ENCODE measurements around the gene DUSP9.
A peak's percentile ranks its signal among the peaks of the same experiment; 100 is the strongest.

The DUSP9 gene

DNA sequence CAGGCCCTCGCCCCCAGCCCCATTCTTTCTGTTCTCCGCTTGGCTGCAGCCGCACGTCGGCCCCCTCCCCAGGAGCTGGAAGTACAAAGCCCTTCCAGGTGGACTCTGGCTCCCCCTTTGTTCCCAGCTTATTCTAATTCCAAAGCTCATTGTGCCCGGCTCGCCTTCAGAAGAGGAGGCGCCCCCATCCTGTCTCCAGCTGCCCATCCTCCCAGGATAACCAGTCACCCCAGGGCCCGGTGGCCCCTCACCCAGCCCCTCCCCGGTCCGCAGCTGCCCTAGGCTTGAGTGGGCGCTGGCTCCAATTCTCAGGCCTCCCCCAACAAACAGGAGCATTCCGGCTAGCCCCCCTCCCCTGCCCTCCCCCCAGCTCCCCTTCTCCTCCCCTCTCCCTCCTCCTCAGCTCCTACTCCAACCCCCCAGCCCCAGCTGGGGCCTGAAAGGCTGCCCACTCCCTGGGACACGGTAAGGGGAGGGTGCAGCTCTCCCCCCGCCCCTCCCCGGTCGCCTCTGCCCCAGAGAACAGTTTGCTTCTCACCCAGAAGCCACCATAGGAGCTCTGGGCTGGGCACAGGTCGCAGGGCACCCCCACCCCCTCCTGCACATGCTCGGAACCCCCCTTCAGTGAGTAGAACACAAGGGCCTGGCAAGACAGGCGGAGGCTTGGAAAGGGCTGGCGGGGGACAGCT is 37.6 kb downstream of the DUSP9 start:
- TF ChIP-seq, protein P1, sequence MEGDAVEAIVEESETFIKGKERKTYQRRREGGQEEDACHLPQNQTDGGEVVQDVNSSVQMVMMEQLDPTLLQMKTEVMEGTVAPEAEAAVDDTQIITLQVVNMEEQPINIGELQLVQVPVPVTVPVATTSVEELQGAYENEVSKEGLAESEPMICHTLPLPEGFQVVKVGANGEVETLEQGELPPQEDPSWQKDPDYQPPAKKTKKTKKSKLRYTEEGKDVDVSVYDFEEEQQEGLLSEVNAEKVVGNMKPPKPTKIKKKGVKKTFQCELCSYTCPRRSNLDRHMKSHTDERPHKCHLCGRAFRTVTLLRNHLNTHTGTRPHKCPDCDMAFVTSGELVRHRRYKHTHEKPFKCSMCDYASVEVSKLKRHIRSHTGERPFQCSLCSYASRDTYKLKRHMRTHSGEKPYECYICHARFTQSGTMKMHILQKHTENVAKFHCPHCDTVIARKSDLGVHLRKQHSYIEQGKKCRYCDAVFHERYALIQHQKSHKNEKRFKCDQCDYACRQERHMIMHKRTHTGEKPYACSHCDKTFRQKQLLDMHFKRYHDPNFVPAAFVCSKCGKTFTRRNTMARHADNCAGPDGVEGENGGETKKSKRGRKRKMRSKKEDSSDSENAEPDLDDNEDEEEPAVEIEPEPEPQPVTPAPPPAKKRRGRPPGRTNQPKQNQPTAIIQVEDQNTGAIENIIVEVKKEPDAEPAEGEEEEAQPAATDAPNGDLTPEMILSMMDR (IDR thresholded peaks at IDR 0.05): no peak
- peaks cover 4% of the 10 kb centered on the region for H3K36me3 Mint-ChIP-seq (ENCODE audit: low read depth)
- no peak overlapping the region for H3K27ac Mint-ChIP-seq
- H3K4me3 Mint-ChIP-seq: no peak overlapping the region
- DNase-seq: no peak
- peaks cover 40% of the 10 kb centered on the region for H3K9me3 Mint-ChIP-seq
- peaks cover 3% of the 10 kb centered on the region for H3K27me3 Mint-ChIP-seq (ENCODE audit: low read depth, poor library complexity)
- peaks cover 15% of the 10 kb centered on the region for H3K4me1 Mint-ChIP-seq

DNA sequence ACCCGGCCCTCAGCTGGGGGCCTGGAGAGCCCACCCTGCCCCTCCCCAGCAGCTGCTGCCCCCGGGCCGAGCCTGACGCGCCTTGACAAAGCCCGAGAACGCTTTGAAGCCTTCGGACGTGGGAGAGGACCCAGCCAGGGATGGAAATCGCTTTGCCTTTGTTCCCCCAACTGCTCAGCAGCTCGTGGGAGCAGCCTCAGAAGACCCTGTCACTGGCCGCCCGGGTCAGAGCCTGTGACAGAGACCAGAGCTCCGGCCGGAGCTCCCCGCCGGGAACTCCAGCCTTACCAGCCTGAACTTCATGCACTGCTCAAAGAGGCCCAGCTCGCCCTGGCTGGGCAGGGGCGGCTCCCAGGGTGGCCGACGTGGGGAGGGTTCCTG is 38.1 kb downstream of the DUSP9 start:
- peaks cover 3% of the 10 kb centered on the region for H3K27me3 Mint-ChIP-seq (ENCODE audit: low read depth, poor library complexity)
- peaks cover 35% of the 10 kb centered on the region for H3K9me3 Mint-ChIP-seq
- H3K4me1 Mint-ChIP-seq: peaks cover 15% of the 10 kb centered on the region
- TF ChIP-seq, protein P1 (IDR thresholded peaks at IDR 0.05): no peak
- H3K27ac Mint-ChIP-seq: no peak overlapping the region
- H3K4me3 Mint-ChIP-seq: no peak overlapping the region
- no peak for DNase-seq
- H3K36me3 Mint-ChIP-seq (ENCODE audit: low read depth): peaks cover 4% of the 10 kb centered on the region

DNA sequence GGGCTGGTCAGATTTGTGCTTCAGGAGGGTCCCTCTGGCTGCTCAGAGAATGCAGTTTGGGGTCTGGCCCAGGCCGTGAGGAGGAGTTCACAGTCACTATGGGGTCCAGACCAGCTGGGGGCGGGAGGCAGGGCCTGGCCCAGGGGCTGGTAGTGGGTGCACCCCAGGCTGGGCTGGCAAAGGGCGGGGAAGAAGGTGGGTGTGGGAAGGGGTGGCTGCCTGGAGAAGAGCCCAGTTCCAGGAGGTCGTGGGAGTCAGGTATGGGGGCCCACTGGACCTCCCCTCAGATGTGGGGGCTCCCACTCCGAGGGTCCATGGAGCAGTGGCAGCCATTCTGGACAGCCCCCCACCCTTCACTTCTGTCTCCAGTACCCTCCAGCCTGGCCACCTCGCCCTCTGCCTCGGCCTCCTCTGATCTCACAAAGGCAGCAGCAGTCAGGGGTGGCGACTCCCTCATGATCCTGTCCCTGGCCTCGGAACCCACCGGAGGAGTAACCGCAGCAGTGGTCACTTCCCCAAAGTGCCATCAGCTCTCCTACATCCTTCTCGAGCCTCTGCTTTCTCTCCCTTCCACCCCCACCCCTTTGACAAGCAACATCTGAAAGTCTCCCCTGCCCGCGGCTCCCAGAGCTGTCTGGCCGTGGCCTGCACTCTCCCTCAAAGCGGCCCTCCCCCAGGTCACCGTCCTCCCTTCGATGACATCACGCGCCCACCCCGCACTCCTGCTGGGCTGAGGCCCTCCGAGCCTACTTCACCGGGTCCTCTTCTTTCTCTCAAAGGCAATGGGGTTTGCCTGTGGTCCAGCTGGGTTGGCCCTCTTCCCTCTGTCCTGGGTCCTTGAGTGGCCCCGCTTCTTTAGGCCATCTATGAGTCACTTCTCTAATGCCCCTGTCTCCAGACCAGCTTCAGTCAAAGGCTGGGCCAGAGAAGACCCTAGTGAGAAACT is 39.0 kb downstream of the DUSP9 start:
- H3K4me1 Mint-ChIP-seq: peaks cover 15% of the 10 kb centered on the region

DNA sequence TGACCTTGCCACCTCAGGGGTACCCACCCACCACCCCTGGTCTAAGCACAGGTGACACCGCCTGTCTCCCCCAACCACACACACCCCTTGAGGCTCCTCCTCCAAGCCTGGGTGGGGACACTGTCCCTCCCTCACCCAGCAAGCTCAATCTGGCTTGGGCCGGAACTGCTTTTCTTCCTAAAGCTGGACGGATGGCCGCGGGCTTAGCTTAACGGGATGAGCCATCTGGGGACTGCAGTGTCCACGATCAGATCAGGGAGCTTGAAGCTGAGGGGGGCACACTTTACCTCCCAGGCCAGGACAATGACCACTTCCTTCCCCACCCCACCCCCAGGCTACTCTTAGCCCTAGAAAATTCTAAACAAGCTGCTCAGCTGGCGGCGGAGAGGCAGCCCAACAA is 39.7 kb downstream of the DUSP9 start:
- Mint-ChIP-seq H3K36me3 (ENCODE audit: low read depth) (peaks cover 4% of the 10 kb centered on the region), H3K4me3 (peak overlapping the region; percentile 13), H3K27ac (peak overlapping the region; percentile 77), H3K27me3 (ENCODE audit: low read depth, poor library complexity) (peaks cover 3% of the 10 kb centered on the region), H3K4me1 (peaks cover 15% of the 10 kb centered on the region), H3K9me3 (peaks cover 27% of the 10 kb centered on the region)
- TF ChIP-seq, protein P1 (IDR thresholded peaks at IDR 0.05): no peak
- DNase-seq: no peak

More for the DNA sequence above, 39.0 kb downstream of the DUSP9 start:
- peak overlapping the region; percentile 72 for H3K4me3 Mint-ChIP-seq
- H3K9me3 Mint-ChIP-seq: peaks cover 32% of the 10 kb centered on the region
- H3K36me3 Mint-ChIP-seq (ENCODE audit: low read depth): peaks cover 4% of the 10 kb centered on the region
- no peak for DNase-seq
- TF ChIP-seq, protein P1 (IDR thresholded peaks at IDR 0.05): no peak
- H3K27me3 Mint-ChIP-seq (ENCODE audit: low read depth, poor library complexity): peaks cover 3% of the 10 kb centered on the region
- peak overlapping the region; percentile 77 for H3K27ac Mint-ChIP-seq

DNA sequence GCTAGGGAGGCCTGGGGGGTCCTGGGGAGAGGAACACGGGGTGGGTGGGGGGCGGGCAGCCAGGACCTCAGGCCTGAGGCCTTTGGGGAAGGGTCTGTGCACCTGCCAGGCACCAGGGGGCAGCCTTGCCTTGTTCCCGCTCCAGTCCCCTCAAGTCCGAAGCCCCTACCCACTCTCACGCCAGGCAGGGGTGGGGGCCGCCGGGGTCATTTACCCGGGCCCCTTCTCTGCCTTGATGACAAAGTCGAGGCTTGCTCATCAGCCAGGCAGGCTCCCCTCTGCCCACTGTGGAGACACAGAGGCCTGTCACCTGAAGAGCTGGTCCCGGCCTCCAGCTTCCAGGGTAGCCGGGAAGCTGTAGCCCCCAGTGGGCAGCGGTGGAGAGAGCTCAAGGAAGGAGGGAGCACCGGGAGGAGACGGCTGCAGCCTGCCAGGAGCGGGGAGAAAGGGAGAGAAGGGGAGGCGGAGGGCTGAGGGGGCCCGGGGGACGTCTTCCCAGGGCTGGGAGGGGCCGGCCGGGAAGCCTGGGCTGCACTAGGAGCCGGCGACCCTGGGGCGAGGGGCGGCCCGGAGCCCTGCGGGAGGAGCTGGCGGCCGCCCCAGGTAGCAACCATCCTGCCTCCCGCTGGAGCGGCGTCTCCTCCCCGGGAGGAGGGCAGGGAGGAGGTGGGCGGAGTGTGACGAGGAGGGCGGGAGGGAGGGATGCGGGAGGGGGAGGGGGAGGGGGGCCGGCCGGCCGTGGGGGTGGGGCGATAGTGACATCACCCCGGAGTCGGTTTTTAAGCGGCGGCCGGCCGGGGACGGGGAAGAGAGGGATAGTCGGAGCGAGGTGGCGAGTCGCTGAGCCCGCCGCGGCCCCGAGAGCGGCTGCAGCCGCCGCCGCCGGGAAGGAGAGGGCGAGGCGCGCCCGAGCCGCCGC is 40.4 kb downstream of the DUSP9 start, which contains the start of gene SLC6A8:
TSS of gene SLC6A8 (plus strand) at position 806 of the 919 bp plus-strand sequence. CDS start 649 bp downstream, outside the sequence.
- peaks cover 15% of the 10 kb centered on the region for H3K4me1 Mint-ChIP-seq
- TF ChIP-seq, protein P1 (IDR thresholded peaks at IDR 0.05): peak; percentile 35
- peaks cover 23% of the 10 kb centered on the region for H3K9me3 Mint-ChIP-seq
- peak within 1 kb of the TSS; percentile 62 for H3K4me3 Mint-ChIP-seq
- peaks cover 4% of the 10 kb centered on the region for H3K36me3 Mint-ChIP-seq (ENCODE audit: low read depth)
- DNase-seq: peak; percentile 77
- H3K27ac Mint-ChIP-seq: peak within 1 kb of the TSS; percentile 77
- H3K27me3 Mint-ChIP-seq (ENCODE audit: low read depth, poor library complexity): peaks cover 3% of the 10 kb centered on the region
